ENCODE data around the gene CFAP90. TPM values are rescaled to one million over a fixed set of nuclear protein-coding genes. Genes with fewer than 3 reads are reported as not detected.

CFAP90 gene
- polyA plus RNA-seq, 3 donors, result 6.1 to 7.1 (median 6.3) TPM

- no peak for DNase-seq
These were observed 66.1 kb downstream of the CFAP90 start for GRCh38 chr5:7784683-7785380.

DNA sequence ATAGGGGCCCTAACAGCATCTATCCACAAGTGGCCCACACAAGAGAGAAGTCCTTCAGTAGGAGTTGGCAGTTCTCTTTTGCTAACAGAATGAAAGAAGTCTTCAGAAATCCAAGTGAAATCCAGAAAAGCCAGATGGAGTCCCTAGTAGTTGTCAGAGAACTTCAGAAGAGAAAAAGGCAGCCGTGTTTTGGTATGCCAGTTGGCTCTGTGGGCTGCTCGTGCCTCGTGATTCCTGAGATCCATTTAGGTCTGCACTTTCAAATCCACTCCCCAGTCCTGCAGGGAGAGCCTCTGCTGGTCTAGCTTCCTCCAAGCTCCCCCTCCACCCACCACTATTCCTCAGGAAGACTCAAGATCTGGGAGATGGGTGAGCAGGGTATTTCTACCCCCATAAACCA, 69.0 kb downstream of the CFAP90 start:
- DNase-seq, result no peak

Other genes starting within 250 kb of the CFAP90 start
- gene FASTKD3, start 17.9 kb upstream of the CFAP90 start, polyA plus RNA-seq (ENCODE audit: insufficient read length in 3 of 3), result 10 to 100 TPM; 20.7 to 28.6 (median 27.7) TPM
- 10 to 100 TPM; 53.2 to 63.0 (median 59.5) TPM for gene MTRR, start 18.0 kb upstream of the CFAP90 start, polyA plus RNA-seq (ENCODE audit: insufficient read length in 3 of 3)

Measured in renal pelvis (tissue), 4 donors.